GM21381 (cell line): ENCODE measurements around the gene NXF3.
"Not testable (repeated sequence)": the region's sequence is repeated elsewhere in the genome, so short reads cannot be mapped to it uniquely, and the experiment has no call there.

ENCODE experiments used
- ATAC-seq: cut with Tn5 transposase; IDR thresholded peaks from one replicate; pipeline ENCODE4 v1.9.1; 2021; ENCODE audit warnings: mild to moderate bottlenecking, moderate library complexity; ENCODE audit not compliant: unreplicated experiment

Gene NXF3, protein sequence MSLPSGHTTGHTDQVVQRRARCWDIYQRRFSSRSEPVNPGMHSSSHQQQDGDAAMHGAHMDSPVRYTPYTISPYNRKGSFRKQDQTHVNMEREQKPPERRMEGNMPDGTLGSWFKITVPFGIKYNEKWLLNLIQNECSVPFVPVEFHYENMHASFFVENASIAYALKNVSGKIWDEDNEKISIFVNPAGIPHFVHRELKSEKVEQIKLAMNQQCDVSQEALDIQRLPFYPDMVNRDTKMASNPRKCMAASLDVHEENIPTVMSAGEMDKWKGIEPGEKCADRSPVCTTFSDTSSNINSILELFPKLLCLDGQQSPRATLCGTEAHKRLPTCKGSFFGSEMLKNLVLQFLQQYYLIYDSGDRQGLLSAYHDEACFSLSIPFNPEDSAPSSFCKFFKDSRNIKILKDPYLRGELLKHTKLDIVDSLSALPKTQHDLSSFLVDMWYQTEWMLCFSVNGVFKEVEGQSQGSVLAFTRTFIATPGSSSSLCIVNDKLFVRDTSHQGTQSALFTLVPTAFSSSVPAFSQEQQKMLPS

GRCh38 chrX:103092942-103093341 lies at the start of gene NXF3:
Gene NXF3, minus strand, starts transcription at chrX:103093143. Its CDS starts 120 bp downstream, at chrX:103093023.
- no peak for ATAC-seq

DNA sequence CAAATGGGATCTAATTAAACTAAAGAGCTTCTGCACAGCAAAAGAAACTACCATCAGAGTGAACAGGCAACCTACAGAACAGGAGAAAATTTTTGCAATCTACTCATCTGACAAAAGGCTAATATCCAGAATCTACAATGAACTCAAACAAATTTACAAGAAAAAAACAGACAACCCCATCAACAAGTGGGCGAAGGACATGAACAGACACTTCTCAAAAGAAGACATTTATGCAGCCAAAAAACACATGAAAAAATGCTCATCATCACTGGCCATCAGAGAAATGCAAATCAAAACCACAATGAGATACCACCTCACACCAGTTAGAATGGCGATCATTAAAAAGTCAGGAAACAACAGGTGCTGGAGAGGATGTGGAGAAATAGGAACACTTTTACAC lies 43.6 kb upstream of the NXF3 start:
- ATAC-seq: not testable (repeated sequence)

GRCh38 chrX:103124284-103124683 lies 31.3 kb upstream of the NXF3 start:
- no peak for ATAC-seq

- ATAC-seq: no peak
These were observed 27.8 kb upstream of the NXF3 start for GRCh38 chrX:103120748-103121147.

- not testable (repeated sequence) for ATAC-seq
These were observed 24.0 kb upstream of the NXF3 start for GRCh38 chrX:103116970-103117369.

DNA sequence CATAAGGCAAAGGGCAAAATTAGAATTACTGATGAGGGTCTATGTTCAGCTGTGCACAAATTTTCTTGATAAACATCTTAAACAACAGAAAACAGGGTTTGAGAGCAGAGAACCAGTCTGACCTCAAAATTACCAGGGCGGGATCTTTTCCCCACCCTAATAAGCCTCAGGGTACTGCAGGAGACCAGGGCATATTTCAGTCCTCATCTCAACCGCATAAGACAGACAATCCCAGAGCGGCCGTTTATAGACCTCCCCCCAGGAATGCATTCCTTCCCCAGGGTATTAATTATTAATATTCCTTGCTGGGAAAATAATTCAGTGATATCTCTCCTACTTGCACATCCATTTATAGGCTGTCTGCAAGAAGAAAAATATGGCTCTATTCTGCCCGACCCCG lies 16.6 kb upstream of the NXF3 start:
- ATAC-seq: not testable (repeated sequence)

- no peak for ATAC-seq
These were observed 14.9 kb upstream of the NXF3 start for GRCh38 chrX:103107836-103108235.

DNA sequence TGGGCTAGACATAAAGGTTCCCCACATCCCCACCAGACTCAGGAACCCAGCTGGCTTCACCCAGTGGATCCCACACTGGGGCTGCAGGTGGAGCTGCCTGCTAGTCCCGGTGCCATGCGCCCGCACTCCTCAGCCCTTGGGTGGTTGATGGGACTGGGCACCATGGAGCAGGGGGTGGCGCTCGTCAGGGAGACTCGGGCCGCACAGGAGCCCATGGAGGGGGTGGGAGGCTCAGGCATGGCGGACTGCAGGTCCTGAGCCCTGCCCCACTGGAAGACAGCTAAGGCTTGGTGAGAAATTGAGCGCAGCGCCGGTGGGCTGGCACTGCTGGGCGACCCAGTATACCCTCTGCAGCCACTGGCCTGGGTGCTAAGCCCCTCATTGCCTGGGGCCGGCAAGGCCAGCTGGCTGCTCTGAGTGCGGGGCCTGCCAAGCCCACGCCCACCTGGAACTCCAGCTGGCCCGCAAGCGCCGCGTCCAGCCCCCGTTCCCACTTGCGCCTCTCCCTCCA lies 14.3 kb upstream of the NXF3 start:
- ATAC-seq: not testable (repeated sequence)

- ATAC-seq: not testable (repeated sequence)
These were observed 11.4 kb upstream of the NXF3 start for GRCh38 chrX:103104370-103104769.

- not testable (repeated sequence) for ATAC-seq
These were observed 10.9 kb upstream of the NXF3 start for GRCh38 chrX:103103866-103104265.

DNA sequence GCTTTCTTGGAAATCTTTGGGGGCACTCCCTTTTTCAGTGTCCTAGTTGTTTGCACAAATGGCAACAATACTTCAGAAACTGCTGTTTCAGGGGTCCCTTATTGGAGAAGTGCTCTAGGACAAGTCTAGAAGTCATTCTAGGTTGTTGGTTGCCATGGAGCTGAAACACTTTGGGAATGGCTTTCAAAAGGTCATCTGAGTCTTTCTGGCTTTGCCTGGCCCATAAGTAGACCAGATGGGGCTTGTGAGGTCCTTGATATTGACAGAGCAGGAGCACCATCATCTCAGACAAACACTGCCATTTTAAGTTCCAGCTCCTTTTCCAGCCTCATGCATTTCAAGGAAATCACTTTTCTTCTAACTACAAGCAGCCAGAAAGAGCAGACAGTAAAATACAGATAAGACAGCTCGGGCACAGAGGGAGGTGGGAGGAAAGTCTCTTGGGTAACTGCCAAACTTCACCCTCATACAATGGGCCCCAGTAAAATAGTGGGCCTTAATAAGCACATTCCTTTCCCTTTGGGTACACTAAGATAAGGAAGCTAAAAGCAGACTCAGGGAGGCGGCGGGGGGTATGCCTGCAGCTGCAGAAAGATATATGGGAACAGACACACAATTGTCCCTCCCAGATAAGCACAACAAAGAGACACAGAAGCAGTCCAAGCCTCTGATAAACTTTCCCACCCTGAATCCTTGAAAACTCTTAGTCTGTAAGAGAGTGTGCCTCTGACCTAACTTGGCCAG lies 8.5 kb upstream of the NXF3 start:
- no peak for ATAC-seq

DNA sequence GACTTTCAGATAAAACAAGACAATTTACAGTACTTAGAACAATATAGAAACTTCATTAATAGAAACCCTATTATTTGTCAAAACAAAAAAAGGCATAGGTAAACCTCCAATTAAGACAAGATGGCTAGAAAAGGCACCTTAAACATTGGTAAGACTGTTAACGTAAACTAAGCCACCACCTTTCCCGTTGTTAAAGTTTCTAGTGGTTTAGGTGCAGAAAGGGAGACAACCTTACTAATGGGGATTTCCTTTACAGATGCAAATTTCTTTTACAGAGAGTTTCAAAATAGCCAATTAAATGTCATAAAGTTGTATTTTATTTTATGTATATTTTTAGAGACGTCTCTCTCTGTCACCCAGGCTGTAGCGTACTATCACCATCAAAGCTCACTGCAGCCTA lies 7.5 kb upstream of the NXF3 start:
- no peak for ATAC-seq

DNA sequence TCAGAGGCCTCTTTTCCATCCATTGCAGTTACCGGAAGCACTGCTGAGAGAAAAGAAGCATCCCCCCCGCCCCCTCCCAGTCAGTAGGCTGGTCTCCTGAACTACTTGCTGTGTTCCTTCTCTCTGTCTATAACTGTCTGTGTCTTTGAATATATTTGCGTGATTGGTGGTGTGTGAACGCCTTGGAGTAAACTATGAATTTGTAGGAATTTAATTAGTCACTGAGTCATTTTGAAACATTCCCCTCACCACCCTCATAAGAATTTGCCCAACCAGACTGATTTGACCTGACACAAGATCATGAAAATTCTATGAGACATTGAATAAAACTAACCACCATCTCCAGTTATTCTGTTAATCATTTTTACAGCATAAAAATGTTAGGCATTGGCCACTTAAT lies 6.7 kb upstream of the NXF3 start:
- ATAC-seq: no peak

GRCh38 chrX:103098488-103098887 lies 5.5 kb upstream of the NXF3 start:
- ATAC-seq: no peak

DNA sequence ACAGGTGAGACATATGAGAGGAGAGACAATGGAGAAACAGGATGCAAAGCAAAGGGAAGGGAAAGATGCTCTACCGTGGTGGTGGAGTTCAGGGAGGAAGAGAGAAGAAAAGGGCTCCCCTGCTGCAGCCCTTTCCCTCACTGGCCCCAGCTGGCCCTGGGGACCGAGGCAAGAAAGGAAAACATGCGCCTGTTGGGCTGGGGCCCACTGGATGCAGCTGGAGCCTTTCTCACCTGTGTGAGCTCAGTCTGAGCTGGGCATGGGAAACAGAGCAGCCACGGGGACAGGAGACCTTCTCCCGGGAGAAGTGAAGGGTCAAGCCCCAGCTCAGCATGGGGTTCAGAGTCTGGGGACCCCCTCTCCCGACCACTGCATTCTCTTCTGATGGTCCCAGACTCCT lies 11.9 kb downstream of the NXF3 start:
- no peak for ATAC-seq

GRCh38 chrX:103073467-103073866 lies 19.5 kb downstream of the NXF3 start:
- no peak for ATAC-seq

DNA sequence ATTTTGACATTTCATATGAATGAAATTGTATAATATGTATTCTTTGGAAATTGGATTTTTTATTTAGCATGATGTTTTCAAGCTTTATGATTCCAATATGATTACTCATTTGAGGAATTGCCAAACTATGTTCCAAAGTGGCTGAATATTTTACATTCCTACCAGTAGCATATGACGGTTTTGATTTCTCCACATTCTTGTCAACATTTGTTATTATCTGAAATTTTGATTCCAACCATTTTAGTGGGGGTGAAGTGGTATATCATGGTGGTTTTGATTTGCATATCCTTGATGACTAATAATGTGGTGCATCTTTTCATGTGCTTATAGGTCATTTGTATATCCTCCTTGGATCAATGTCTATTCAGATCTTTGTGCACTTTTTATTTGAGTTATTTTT lies 26.3 kb downstream of the NXF3 start:
- no peak for ATAC-seq

DNA sequence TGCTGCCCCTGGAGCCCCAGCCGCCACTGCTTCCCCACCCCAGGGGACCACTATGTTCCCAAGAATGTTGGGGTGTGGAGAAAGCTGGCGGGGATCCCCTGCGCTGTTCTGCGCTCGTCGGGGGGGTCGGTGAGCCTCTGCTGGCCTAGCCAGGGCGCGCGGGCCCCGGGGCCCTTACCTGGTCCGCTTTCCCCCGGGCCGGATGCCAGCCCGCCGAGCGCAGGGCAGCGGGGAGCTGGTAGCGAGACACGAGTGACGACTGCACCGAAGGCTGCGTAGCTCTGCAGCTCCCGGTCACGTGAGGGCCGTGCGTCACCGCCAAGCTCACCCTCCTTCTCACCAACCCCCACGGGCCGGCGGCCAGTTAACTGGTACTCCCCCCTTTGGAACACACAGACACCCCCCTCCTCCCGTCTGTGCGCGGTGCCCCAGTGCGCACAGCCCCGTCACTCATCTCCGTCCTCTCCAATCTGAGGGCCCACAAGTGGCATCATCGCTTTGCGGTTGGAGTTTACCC lies 29.0 kb downstream of the NXF3 start, which contains the start of gene BEX1:
Gene BEX1, minus strand, starts transcription at position 254 of the 517 bp plus-strand sequence. CDS start 897 bp downstream, outside the sequence.
- no peak for ATAC-seq

GRCh38 chrX:103063191-103063845 lies 29.6 kb downstream of the NXF3 start:
- no peak for ATAC-seq

- no peak for ATAC-seq
These were observed 31.5 kb downstream of the NXF3 start for GRCh38 chrX:103061486-103061885.

- no peak for ATAC-seq
These were observed 36.0 kb downstream of the NXF3 start for GRCh38 chrX:103056902-103057301.
